ENCODE data around the gene GNAS-AS1.

The GNAS-AS1 gene

DNA sequence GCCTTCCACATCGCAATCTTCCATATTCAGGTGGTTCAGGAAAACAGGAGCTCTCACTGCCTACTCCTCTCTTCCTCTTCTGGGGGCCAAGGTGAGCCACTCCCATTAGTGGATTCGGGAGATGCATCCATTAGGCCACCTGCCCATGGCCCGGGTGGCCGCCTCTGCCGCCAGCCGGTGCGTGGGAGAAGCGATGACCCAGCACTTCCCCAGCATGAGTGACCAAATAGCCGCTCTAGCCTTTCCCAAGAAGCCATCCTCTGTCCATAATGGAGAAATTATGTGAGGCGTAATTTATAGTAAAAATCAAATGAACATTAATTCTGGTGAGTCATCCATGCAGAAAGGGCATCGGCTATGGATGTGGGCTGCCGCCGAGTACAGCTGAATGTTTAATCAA lies 39.4 kb downstream of the GNAS-AS1 start:
- in situ Hi-C loops (cut with MboI; ENCODE audit: low sequenced_read_pairs), result no loop called here

GRCh38 chr20:58810879-58811250 lies 39.8 kb downstream of the GNAS-AS1 start:
- in situ Hi-C loops (cut with MboI; ENCODE audit: low sequenced_read_pairs), result no loop called here

- in situ Hi-C loops (cut with MboI; ENCODE audit: low sequenced_read_pairs), result no loop called here
Measured at GRCh38 chr20:58810116-58810878, 40.4 kb downstream of the GNAS-AS1 start.

DNA sequence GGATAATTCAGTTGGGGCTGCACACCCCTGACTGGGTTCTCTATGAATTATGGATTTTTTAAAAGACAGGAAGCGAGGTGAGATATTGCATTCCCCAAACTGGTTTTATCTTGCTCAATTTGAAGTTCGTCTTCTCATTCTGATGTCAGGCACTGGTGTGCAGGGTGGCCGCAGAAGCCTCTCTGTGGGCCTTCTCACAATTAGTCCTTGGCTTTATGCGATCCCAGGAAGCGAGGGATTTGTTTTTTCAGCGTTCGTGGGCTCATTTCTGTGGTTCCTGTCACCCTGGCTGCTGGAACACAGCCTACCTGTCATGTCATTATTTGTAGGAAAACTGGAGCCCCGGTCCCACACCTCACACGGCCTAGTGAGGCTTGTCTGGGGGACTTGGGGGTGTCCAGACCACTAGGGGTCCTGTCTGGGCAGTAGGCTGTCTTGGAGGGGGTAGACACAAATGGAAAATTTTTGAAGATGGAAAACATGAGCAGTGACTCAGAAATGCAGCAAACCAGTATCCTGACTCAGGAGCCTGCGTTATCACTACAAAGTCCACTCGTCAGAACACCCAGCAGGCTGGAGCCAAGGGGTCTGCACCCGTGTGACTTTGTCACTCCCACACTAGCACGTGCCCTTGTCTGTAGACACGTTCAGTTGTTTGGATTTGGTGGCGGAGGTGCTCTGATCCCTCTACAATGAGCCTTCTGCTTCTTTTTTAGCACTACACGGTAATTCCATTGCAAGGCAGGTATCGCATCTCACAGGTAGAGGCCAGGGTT lies 42.2 kb downstream of the GNAS-AS1 start:
- in situ Hi-C loops (cut with MboI; ENCODE audit: low sequenced_read_pairs), result no loop called here

DNA sequence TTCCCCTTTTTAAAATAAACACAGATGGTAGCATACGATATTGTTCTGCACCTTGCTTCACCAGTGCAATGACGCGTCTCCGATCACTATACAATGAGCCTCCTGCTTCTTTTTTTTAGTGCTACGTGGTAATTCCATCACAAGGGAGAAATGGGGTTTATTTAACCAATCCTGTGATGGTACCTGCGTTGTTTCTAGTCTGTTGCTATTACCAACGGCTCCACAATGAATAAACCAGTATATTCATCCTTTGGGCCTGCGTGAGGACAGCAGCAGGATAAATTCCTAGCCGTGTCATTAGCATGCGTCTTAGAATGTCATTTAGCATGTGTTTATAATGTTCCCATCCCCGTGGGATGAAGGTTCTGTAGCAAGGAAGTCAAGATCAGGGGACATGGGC lies 42.9 kb downstream of the GNAS-AS1 start:
- in situ Hi-C loops (cut with MboI; ENCODE audit: low sequenced_read_pairs), result no loop called here

DNA sequence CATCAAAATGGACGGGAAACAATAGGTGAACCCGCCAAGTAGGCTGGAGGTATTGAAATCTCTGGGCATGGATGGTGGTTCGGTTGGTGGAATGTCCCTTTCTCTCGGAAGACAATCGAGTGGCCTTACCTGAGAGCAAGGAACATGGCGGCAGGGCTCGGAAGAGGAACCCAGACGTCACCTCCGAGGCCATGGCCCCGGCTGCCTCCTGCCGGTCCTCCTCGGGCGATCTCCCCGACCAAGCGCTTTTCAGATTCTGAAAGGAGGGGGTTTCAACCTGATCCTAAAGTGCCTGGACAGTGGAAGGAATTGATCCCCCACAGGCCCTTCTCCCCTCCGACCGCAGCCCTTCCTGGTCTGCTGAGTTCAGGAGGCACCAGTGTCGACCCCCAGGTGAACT lies 47.2 kb downstream of the GNAS-AS1 start:
- in situ Hi-C loops (cut with MboI; ENCODE audit: low sequenced_read_pairs), result no loop called here

- in situ Hi-C loops (cut with MboI; ENCODE audit: low sequenced_read_pairs), result no loop called here
Measured at GRCh38 chr20:58802061-58802460, 48.6 kb downstream of the GNAS-AS1 start.

DNA sequence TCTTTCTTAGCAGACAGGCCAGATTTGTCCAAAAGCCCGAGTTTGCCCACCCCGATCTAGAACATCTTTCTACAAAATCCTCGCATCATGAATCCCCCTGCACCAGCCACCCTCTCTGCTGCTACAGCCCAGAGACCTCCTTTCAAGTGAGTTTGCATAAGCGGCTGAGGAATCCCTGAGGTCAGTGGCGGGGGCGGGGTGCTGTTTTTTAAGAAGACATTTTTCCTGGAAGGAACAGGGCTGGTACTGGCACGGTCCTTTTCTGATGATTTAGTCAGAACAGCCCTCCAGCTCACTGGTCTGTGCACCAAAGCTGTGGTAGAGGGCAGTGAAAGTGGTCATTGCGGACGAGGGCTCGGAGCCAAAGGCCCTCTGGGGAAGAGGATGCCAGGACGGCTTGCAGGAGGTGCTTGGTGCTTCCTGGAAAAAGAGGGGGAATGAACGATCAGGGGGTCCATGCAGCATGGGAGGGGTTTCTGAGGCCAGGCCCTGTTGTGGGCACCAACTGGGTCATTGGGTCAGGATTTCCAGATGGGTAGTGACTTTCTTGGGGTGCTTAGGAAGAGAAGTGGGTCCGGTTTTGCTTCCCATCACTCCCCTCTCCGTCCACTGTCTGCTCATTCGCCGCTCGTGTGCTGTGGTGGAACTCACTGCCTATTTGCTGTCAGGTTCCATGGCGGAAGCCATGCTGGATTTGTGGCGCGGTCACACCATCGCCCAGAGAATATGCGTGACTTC lies 50.4 kb downstream of the GNAS-AS1 start:
- in situ Hi-C loops (cut with MboI; ENCODE audit: low sequenced_read_pairs), result no loop called here

- in situ Hi-C loops (cut with MboI; ENCODE audit: low sequenced_read_pairs), result no loop called here
Measured at GRCh38 chr20:58797371-58798338, 53.0 kb downstream of the GNAS-AS1 start.

GRCh38 chr20:58795923-58796245 lies 54.8 kb downstream of the GNAS-AS1 start:
- in situ Hi-C loops (cut with MboI; ENCODE audit: low sequenced_read_pairs), result no loop called here

GRCh38 chr20:58795181-58795922 lies 55.4 kb downstream of the GNAS-AS1 start:
- in situ Hi-C loops (cut with MboI; ENCODE audit: low sequenced_read_pairs), result no loop called here

DNA sequence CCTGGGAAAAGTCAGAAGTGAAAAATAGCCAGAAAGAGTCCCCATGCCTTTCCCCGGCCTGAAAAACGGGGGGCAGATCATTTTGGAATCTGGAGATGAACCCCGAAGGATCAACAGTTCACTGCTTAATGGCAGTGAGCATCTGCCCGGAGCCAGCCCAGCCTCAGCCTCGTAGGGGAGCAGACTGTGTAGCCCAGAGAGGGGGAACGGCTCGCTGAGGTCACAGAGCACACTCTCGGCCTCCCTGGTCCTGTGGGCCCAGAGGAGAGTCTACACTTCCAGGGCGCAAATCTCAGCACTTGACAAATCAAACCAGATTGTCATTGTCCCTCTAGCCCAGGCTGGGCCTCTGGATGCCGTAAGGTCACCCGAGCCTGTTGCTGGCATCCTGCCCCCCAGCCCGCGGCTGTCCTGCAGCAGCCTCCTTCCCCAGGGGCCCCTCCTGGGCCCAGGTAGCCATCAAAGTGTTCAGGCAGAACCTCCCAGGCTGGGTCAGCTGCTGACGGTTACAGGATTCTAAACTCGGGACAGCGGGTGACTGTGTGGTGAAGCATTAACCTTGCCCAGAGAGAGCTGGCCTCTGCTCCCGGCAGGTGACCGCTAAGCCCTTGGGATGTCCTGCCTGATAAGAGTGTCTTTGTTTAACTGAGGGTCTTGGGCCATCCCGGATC lies 56.1 kb downstream of the GNAS-AS1 start:
- in situ Hi-C loops (cut with MboI; ENCODE audit: low sequenced_read_pairs), result no loop called here

- in situ Hi-C loops (cut with MboI; ENCODE audit: low sequenced_read_pairs), result no loop called here
Measured at GRCh38 chr20:58793512-58794420, 56.9 kb downstream of the GNAS-AS1 start.

DNA sequence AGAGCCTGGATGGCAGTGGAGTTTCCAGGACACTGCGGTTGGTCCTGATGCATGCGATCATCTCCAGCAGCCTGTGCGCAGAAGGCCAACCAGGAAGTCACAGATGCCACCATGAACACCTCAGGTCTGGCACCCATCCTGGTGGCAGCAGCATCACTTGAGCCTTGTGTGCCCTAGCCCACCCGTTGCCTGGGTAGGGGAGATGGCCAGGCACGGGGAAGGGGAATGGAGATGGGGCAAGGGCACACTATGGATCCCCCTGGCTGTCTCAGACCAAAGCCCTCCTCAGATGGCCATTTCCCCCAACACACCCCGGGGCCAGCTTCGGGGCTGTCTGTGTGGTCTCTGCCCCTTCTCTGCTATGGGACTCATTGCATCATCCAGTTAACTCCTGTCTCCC lies 58.3 kb downstream of the GNAS-AS1 start:
- in situ Hi-C loops (cut with MboI; ENCODE audit: low sequenced_read_pairs), result no loop called here

DNA sequence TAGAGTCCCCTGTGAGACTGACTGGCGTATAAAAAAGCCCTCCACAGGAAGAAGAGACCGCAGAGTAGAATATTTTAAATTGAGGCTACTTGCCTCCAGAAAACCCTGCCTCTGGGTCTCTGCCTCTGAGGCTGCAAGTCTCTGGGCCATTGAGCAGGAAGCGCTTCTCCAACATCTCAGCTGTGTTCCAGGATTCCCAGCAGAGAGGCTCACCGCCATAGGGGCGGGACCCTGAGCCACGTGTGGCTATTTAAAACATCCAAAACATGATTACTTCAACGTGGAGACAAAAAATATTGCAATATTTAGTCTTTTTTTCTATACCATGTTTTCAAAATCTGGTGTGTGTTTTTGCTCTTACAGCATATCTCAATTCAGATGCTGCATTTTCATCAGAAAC lies 59.4 kb downstream of the GNAS-AS1 start:
- in situ Hi-C loops (cut with MboI; ENCODE audit: low sequenced_read_pairs), result no loop called here

- in situ Hi-C loops (cut with MboI; ENCODE audit: low sequenced_read_pairs), result no loop called here
Measured at GRCh38 chr20:58790454-58790853, 60.2 kb downstream of the GNAS-AS1 start.

GRCh38 chr20:58788896-58789544 lies 61.7 kb downstream of the GNAS-AS1 start:
- in situ Hi-C loops (cut with MboI; ENCODE audit: low sequenced_read_pairs), result no loop called here

Data from hTERT RPE-1 (cell line).